NCI-H1092 (cell line): Measurements from ENCODE around the gene RAI14.

ENCODE experiments used
- DNase-seq: peaks from one replicate; lab custom pipeline; 2025; lab: John Stamatoyannopoulos, UW

RAI14 gene

DNA sequence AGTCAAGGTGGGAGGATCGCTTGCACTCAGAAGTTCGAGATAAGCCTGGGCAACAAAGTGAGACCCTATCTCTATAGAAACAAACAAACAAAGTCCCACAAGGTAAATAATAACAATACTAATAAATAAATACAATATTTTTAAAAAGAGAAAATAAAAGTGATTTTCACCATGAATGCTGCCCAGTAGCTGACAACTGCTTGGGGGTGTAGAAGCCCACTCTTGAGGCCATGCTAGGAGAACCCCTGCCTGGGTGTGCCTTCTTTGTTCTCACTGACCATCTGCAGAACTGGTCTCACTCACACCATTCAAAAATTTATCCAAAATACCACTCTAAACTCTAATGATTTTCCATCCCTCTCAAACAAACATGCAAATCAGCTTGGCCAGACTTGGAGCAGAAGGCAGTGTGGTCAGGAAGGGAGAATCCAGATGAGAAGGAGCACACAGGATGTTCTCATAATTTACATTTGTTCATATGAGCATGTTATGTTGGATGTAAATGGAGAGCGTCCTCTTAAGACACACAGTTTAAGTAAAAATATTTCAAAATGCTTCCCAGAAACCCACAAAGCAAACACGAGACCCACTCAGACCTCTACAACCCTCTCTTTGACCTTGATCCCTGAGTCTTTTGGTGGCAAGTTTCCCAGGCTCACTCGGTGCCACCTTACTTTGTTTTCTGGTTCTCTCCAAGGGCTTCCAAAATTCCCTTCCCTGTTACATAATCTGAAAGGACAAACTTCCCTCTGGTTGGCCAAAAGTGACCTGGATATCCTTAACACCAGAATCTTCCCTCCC, 7.9 kb upstream of the RAI14 start:
- DNase-seq, result no peak

DNA sequence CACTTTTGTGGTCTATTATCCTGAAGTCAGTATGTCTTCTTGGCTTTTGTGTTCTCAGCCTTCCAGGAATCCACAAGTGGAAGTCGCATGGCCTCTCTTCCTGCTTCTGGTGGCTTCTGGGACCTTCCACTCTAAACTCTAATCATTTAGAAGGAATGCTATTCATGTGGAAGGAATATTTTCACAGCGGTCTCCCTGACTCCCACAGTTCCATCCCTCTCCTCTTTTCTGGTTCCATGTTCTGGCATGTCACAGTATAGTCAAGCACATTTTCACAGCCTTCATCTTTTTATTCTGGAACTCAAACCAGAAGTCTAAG, 7.3 kb upstream of the RAI14 start:
- no peak for DNase-seq

DNA sequence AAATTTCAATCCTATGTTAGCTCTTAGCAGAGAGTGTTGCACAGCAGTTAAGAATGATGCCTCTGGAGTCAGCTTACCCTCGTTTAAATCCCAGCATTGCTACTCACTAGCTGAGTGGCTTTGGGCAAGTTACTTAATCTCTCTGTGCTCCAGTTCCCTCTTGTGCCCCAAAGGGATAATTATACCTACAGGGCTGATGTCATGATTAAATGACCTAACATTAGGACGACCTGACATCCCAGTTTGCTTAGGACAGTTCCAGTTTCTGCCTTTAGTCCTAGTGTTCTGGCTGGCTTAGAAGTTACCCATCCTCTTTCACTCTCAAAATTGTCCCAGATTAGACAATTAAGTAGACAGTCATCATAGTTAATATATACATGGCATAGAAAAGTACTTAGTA, 4.3 kb upstream of the RAI14 start:
- no peak for DNase-seq

DNA sequence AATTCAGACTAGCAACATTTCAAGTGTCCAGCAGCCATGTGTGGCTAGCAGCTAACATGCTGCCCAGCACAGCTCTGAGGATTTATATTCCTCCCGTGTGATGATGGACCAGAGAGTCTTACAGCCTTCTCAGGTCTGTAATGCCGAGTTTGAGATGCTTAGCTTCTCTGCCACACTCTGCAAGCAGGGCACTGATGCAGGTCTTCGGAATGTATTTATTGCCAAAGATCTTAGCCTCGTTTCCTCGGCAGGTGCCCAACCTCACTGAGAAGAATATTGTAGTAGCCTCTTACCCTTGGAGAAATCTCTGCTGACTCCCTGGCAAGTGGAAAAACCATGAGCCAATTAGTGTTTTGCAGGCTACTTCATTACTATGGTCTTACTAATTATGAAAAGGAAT, 3.7 kb upstream of the RAI14 start:
- DNase-seq, result no peak

DNA sequence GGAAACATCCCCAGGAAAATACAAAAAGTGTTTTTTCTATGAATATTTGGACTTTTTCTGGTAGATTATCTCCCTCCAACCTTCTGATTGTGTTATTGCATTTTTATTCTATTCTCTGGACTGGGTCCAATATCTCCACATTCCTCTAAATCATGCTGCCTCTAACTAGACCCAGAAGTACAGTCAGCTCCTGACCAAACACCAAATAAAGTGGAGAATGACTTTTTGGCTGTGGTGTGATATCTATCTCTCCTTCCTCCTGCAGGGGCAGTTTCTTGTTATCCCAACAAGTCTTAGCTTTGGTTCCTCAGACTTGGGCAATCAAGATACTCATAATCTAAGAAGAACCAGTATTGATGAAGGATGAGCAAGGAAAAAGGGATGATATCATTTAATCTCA, 3.2 kb upstream of the RAI14 start:
- DNase-seq, result no peak

DNA sequence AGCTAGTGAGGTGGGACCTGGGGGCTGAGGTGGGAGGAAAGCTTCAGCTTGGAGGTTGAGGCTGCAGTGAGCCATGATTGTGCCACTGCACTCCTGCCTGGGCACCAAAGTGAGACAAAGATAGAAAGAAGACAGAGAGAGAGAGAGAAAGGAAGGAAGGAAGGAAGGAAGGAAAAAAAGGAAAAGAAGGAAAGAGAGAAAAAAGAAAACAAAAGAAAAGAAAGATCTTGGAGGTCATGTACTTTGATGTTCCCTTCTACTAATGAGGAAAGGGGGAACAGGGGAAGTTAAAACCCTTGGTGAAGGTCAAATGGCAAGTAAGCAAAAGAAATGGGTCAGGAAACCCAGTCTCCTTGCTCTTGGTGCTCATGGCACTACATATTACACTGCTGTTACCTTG, 2.4 kb upstream of the RAI14 start:
- DNase-seq, result no peak

DNA sequence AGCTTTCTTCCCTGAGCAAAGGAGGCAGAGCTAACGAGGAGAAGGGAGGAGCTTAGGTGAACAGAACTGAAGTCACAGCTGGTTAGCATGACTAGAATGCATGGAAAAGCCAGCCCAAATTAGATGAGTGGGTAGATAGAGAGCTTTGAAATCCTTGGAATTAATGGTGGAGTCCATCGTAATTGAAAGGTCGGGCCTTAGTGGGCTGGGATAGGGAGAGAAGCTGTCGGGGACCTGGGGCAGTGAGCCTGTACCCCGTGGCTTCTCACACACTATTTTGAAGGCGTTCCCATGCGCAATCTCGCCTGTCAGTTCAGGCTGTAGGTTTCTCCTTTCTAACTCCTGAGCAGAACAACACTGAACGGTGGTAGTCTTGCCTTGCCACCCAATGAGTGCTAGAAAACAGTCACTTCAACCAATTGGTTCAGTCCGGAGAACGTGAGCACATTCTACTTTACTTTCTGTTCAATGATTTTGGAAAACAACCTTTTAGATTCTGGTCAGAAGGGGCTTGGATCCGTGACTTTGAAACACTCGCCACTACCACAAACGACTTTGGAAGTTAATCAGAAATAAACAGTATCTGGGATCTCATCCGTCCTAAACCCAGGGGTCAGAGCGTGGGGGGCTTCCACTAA, 655 bp upstream of the RAI14 start:
- DNase-seq, result no peak

DNA sequence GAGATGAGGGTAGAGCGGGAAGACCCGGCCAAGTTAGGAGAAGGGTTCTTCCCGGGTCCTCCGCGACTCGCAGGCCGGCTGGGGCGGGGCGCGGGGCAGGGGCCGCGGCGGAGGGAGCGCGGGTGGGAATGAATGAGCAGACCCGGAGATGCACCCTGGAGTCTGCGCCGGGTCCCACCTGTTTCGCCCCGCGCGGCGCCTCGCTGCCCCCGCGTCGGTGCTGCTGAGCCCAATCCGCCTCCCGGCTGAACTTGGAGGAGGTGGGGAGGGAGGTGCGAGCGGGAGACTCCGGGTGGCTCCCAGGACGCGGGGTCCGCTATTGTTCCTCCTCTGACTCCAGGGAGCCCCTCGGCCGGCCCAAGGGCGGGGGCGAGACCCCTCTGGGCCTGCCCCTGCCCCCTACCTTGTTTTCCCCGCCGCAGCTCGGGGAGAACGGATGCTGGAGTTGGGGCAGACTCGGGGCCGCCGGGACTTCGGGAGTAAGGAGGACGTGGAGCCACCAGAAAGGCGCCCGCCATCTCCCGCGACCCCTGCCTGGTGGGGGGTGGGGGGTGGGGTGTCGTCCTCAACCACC, 659 bp downstream of the RAI14 start:
- no peak for DNase-seq

DNA sequence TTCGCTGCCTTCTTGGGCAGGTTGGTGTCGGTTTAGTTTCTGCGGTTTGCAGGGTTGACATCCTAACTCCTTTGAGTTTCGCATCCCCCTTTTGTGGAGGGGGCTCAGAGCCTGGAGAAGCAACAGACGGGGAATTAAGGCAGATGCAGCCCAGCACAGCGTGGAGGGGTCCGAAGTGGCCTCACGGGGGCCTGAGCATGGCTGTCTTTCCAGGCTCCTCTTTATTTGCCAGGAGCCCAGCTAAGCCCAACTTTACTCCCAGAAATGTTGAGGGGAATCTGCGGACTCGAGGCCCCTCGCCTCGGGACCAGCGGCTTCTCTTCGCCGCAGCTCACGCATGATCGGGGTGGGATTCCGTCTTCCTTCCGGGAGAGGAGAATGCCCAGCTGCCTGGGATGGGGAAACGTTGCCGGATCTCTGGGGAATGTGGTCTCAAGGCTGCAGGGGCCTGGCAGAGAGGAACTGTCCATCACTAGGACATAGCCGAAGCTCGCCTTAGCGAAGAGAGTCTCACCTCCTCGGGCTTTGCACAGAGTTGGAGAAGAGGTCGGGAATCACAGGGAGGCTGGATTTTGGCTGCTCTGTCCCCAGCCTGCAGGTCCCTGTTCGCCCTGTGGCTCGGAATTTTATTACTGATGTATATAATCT, 1.3 kb downstream of the RAI14 start:
- no peak for DNase-seq

DNA sequence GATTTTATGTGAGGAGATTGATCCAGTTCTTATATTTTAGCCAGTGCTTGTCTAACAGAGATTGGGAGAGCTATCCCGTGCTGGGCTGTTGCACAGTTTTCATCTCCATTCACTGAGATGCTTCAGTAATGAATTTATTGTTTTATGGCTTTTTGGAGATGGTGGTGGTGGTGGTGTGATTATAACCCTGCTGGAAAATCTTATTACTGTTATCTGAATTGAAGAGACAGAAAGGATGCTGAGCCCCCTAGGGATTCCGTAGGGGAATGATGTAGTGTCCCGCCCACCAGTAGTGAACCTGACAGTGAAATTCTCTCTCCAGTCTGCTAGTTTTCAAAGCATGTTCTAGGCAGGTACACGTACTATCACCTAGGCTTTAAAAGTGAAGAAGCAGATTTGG, 1.9 kb downstream of the RAI14 start:
- no peak for DNase-seq

DNA sequence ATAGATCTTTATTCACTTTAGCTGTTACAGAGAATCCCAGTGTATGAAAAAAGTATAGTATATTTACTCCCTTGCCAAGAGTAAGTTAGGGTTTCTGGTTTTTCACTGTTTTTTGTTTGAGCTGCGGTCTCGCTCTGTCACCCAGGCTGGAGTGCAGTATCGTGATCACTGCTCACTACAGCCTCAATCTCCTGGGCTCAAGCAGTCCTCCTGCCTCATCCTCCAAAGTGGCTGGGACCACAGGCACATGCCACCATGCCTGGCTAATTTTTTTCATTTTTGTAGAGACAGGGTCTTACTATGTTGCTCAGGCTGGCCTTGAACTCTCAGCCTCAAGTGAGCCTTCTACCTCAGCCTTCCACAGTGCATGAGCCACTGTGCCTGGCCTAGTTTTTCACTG, 3.0 kb downstream of the RAI14 start:
- no peak for DNase-seq

DNA sequence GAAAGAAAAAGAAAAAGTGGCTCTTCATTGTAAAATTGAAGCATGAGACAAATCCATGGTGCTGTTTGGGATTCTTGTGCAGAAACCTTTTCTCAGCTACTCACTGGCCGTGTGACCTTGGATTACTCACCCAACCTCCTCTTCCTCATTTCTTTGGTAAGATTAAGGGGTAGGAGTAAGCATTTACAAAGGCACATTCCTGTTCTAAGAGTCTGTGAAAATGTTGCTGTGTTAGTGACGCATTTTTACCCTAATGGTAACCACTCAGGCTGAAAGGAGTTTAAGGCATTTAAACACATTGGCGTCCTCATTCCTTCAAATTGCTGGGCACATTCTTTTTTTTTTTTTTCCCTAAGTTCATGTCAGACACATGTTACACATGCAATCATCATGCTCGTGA, 4.3 kb downstream of the RAI14 start:
- no peak for DNase-seq

DNA sequence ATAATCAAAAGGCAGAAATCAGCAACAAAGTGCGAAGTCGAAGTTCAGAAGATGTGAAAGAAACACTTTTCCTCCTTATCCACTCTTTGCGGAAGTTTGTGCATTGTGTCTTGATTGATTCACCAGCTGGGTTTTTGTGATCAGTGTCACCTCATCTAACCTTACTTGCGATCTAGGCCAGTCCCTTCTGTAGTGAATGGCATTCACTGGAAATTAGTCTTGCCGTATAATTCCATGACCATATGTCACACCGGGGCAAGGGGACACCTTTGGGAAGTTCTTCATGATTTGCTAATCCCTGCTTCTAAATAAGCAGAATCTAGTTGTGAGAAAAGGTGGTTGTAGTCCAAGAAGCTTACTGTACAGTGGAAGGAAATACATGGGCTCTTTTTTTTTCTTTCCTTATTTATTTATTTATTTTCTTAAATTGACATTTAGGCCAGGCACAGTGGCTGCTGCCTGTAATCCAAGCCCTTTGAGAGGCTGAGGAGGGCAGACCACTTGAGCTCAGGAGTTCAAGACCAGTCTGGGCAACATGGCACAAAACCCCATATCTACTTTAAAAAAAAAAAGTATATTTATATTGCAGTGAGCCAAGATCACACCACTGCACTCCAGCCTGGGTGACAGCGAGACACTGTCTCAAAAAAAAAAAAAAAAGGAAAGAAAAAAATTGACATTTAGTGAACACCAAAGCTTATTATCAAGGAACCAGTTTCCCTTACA, 7.8 kb downstream of the RAI14 start:
- no peak for DNase-seq

DNA sequence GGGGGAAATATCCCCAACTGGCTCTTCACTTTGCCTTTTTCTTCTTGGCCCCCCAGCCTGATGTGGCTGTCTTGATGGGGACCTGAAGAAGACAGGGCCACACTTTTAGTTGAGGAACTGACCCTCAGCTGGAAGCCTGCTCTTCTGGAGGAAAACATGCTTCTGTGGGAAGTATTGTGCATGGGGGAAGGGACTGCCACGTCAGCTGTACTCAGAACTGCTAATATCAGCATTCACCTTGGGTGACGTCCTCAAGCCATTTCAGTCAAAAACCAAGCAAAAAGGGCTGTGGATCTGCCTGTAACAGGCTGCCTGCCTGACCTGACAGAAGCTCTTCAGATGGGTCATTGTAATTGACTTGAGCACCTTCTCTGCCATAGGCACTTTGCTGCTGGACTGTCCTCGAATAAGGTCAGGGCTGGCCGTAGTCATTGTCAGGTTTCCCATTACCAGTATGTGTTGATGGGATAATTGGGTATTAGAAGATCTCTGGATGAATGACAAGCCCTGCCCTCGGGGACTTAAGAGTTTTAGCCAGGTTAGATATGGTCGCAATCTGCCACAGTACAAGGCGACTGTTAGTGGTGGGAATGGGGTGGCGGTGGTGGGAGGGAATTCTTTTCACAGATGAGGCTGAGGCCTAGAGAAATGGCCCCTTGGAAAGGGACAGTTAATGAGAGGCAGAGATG, 10.4 kb downstream of the RAI14 start:
- DNase-seq, result no peak

DNA sequence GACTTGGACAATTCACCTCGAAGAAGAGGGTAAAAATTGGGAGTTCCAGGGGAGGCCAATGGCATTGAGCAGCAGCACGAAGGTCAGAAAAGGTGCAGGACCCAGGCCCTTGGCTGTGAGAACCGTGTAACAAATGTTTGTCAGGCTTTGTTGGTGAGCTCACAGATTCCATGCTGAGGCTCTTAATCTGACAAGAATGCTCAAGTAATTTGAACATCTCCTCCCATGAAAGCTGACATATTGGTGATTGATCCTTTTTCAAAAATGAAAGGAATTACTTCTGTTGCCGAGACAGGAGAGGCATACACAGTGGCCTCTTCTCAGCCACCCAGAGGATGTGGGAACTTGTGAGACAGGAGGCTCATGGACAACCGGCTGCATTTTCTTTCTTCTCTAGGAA, 11.6 kb downstream of the RAI14 start:
- DNase-seq, result no peak

DNA sequence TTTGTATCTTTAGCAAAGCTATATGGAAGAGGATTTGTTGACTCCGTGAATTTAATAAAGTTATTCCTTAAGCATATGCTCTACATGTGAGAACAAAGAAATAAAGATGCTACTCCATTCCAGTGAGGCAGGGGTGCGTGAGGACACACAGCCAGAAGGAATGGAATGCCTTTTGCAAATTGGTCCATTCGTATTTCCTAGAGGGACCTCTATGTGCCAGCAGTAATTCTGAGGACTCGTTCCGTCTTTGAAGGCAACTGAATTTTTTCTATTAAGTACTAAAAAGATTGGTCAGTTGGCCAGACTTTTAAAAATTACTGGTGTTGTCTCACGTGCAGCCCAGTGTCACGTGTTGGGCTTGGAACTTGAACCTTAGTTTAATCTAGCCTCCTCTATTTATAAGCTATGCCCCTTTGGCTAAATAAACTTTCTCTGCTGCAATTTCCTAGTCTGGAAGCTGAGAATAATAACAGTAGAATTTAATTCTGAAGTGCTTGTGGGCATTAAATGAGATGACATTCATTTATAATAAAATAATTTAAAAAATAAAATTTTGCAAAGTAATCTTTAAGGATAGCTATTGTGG, 13.9 kb downstream of the RAI14 start:
- DNase-seq, result no peak

DNA sequence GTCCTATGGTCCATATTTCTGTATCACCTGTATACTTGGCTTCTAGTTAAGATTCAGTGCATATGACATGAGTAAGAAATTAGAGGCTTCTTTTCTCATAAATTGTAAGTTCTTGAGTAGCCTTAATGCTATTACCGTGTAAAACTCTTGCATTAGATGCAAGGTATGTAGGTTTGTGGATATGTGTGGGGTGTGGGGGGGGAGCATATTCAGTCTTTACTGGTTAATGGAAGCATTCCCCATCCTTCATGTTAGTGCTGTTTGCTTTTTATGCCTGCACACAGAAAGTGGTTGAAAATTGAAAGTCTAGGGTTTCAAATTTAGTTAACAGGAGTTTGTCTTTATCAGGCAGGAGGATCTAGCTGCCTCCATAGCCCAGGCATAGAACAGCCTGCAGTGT, 16.1 kb downstream of the RAI14 start:
- DNase-seq, result no peak

DNA sequence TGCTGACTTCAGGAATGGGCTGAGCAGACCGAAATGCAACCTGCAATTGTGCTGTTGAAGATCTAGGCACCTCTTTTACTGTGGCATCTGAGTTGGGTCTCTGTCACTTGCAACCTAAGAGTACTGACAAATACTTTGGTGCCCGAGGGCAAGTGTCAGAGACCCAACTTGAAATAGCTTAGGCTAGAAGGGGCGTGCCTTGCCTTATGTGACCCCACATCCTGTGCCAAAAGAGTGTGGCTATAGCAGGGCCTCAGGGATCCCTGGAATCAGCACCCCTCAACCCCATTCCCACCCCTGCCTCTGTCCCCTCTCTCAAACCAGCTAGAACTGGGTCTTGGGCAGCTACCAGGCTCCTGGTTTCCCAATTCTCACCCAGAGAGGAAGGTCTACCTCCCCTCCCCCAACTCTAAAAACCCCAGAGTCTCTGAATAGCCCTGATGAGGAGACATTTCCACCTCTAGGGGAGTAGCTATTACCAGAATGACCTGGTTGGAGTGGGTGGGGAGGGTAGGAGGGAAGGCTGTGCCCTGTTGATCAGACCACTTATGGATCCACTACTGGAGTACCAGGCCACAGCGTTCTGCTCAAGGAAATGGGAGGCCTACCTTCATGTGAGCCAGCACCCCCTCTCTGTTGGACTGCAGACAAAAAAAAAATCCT, 17.5 kb downstream of the RAI14 start:
- no peak for DNase-seq

DNA sequence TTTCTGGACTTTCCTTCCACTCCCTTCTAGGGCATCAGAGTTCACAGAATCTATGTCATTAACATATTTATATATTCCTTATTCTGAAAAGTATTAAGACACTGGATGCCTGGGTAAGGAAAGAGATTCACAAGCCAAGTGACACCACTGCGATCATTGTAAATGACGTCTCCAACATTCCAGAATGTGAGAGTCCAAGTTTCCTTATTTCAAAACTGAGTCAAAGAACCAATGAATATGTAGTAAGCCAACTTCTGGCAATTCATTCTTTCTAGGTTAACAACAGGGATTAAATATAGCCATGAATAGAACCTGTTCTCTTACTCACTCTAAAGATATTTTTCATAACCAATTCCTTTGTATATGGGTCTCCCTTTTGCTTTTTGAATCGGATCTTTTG, 18.1 kb downstream of the RAI14 start:
- DNase-seq, result no peak

DNA sequence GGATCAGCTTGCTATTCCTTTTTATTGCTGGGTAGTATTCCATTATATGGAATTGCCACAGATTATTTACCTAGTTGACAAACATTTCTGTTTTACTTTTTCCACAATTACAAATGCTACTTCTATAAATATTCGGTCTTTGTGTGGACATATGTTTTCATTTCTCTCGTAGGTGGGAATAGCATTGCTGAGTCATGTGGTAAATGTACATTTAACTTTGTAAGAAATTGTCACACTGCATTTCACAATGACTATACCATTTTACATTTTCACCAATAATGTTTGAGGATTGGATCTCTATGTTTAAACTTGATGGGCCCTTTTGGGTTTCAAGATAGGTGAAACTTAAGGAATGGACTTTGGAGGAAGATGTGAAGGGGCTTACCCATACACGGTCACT, 19.7 kb downstream of the RAI14 start:
- DNase-seq, result no peak

DNA sequence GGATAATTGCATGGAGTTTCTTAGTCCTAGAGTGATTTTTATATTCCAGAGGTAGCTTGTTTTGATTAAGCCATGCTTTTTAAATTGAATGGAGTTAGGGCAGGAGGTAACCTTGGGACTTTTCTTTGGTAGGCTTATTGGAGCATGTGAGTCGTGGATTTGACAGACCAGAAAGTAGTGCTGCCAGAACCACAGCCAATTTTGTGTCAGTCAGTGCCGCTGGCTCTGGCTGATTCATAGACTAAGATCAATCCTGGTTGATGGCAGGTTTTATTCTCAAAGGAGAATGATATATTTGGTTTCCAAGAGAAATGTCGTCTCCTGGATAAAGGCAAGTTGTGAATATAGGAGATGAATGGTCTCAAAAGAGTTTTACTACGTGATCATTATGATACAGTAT, 20.3 kb downstream of the RAI14 start:
- DNase-seq, result no peak
